ENCODE measurements around the gene NEUROD2.

Gene NEUROD2

GRCh38 chr17:39634384-39634871 is 26.7 kb upstream of the NEUROD2 start (continued):
- TF ChIP-seq, protein P1, sequence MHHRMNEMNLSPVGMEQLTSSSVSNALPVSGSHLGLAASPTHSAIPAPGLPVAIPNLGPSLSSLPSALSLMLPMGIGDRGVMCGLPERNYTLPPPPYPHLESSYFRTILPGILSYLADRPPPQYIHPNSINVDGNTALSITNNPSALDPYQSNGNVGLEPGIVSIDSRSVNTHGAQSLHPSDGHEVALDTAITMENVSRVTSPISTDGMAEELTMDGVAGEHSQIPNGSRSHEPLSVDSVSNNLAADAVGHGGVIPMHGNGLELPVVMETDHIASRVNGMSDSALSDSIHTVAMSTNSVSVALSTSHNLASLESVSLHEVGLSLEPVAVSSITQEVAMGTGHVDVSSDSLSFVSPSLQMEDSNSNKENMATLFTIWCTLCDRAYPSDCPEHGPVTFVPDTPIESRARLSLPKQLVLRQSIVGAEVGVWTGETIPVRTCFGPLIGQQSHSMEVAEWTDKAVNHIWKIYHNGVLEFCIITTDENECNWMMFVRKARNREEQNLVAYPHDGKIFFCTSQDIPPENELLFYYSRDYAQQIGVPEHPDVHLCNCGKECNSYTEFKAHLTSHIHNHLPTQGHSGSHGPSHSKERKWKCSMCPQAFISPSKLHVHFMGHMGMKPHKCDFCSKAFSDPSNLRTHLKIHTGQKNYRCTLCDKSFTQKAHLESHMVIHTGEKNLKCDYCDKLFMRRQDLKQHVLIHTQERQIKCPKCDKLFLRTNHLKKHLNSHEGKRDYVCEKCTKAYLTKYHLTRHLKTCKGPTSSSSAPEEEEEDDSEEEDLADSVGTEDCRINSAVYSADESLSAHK (tag by site-specific recombination; IDR thresholded peaks at IDR 0.05) = peak; percentile 67; the same call in 1 of the 2 replicates
- TF ChIP-seq ZNF366 (tag by site-specific recombination; conservative IDR thresholded peaks at IDR 0.05) = 0 out of 2 replicates have a peak, but pooled peaks have one; percentile 23
- TF ChIP-seq GLIS2 (tag by site-specific recombination; IDR thresholded peaks at IDR 0.05) = peak; percentile 52
- peak; percentile 40; the same call in 1 of the 2 replicates for TF ChIP-seq ZNF654 (tag by site-specific recombination; IDR thresholded peaks at IDR 0.05; ENCODE audit: low read depth)
- TF ChIP-seq, protein P2, sequence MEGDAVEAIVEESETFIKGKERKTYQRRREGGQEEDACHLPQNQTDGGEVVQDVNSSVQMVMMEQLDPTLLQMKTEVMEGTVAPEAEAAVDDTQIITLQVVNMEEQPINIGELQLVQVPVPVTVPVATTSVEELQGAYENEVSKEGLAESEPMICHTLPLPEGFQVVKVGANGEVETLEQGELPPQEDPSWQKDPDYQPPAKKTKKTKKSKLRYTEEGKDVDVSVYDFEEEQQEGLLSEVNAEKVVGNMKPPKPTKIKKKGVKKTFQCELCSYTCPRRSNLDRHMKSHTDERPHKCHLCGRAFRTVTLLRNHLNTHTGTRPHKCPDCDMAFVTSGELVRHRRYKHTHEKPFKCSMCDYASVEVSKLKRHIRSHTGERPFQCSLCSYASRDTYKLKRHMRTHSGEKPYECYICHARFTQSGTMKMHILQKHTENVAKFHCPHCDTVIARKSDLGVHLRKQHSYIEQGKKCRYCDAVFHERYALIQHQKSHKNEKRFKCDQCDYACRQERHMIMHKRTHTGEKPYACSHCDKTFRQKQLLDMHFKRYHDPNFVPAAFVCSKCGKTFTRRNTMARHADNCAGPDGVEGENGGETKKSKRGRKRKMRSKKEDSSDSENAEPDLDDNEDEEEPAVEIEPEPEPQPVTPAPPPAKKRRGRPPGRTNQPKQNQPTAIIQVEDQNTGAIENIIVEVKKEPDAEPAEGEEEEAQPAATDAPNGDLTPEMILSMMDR (tag by site-specific recombination; IDR thresholded peaks at IDR 0.05) = peak; percentile 78
- no peak for TF ChIP-seq ZNF223 (tag by site-specific recombination; IDR thresholded peaks at IDR 0.05)

DNA sequence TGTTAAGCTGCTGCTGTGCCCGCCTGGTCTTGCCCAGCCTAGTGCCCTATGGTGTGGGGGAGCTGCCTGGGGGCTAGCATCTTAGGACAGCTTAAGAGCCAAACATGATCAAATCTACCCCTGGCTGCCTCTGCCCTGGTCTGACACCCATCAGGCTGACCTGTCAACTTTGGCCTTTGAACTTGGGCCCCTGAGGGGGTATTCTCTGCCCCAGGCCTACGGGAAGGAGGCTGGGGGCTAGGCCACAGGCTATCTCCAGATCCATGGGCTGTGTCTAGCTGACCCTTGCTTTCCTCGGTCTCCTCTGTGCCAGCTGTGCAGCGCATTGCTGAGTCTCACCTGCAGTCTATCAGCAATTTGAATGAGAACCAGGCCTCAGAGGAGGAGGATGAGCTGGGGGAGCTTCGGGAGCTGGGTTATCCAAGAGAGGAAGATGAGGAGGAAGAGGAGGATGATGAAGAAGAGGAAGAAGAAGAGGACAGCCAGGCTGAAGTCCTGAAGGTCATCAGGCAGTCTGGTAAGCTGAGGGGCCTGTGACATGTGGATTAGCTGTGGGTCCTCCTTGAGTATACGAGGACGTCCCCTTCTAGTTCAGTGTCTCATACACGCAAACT is 26.0 kb upstream of the NEUROD2 start:
- ChIA-PET POLR2A (interaction anchor here (2.4 kb wide), 1 partner anchor 12 kb away, joined by 7 read pairs; no protein-coding TSS in a partner anchor), CTCF (interaction anchor here (0.6 to 14.6 kb wide), 18 partner anchors 8 to 683 kb away, joined by 3 to 311 read pairs (median 5); partner anchors contain the start of genes MIEN1 and TCAP)
- Histone ChIP-seq H3K9me3 (ENCODE audit: control insufficient read depth, insufficient read depth, low read depth, low read length) (no peaks in the 10 kb centered on the region), H3K36me3 (ENCODE audit: control insufficient read depth in 2 of 2, insufficient read depth in 1 of 2, low read length in 2 of 2) (no peaks in the 10 kb centered on the region), H3K4me3 (ENCODE audit: low read depth, low read length) (no peak overlapping the region), H3K27ac (ENCODE audit: extremely low read depth, low read depth, low read length) (no peak overlapping the region), H3K4me1 (ENCODE audit: control insufficient read depth, insufficient read depth, low read length) (peaks cover 22% of the 10 kb centered on the region)
- TF ChIP-seq, protein P3, sequence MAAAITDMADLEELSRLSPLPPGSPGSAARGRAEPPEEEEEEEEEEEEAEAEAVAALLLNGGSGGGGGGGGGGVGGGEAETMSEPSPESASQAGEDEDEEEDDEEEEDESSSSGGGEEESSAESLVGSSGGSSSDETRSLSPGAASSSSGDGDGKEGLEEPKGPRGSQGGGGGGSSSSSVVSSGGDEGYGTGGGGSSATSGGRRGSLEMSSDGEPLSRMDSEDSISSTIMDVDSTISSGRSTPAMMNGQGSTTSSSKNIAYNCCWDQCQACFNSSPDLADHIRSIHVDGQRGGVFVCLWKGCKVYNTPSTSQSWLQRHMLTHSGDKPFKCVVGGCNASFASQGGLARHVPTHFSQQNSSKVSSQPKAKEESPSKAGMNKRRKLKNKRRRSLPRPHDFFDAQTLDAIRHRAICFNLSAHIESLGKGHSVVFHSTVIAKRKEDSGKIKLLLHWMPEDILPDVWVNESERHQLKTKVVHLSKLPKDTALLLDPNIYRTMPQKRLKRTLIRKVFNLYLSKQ (tag by site-specific recombination; IDR thresholded peaks at IDR 0.05; ENCODE audit: borderline replicate concordance) = no peak
- TF ChIP-seq, protein P4, sequence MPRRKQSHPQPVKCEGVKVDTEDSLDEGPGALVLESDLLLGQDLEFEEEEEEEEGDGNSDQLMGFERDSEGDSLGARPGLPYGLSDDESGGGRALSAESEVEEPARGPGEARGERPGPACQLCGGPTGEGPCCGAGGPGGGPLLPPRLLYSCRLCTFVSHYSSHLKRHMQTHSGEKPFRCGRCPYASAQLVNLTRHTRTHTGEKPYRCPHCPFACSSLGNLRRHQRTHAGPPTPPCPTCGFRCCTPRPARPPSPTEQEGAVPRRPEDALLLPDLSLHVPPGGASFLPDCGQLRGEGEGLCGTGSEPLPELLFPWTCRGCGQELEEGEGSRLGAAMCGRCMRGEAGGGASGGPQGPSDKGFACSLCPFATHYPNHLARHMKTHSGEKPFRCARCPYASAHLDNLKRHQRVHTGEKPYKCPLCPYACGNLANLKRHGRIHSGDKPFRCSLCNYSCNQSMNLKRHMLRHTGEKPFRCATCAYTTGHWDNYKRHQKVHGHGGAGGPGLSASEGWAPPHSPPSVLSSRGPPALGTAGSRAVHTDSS (tag by site-specific recombination; IDR thresholded peaks at IDR 0.05) = peak; percentile 99

DNA sequence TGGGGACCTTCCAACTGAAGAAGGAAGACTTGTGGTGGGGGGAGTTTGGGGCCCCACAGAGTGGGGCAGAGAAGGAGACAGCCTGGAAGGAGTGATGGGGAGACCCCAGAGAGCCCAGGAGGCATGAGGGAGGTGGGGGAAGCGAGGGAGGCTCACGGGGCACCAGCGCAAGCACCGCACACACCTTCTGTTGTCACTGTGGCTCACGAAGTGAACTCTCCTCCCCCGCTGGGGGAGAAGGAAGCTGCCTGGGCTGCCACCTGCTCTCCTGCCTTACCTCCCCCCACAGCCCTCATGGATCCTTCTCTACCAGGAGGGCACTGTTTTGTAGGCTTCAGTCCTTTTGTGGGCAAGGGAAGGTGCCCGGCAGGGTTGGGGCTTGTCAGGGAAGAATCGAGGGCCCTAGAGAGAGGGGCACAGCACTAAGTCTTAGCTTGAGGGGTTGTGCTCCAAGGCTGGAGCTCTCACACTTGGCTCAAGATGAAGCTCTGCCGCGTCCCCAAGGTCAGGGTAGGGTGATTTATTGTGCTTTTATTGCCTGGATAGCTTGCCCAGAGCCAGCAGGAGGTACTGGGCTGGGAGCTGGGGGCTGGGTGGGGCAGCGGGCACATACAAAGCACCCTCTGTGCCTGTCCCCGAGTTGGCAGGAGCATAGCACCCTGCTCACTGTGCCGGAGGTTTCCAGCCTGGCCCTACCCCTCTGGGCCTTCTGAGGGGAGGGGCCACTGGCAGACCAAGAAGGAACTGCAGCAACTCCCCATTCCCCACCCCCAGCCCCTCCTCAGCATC is 24.6 kb upstream of the NEUROD2 start:
- CTCF ChIA-PET = interaction anchor here (0.6 to 14.6 kb wide), 15 partner anchors 10 to 428 kb away, joined by 3 to 311 read pairs (median 5); partner anchors contain the start of gene MIEN1
- Histone ChIP-seq H3K27ac (ENCODE audit: extremely low read depth, low read depth, low read length) (no peak overlapping the region), H3K9me3 (ENCODE audit: control insufficient read depth, insufficient read depth, low read depth, low read length) (no peaks in the 10 kb centered on the region), H3K4me1 (ENCODE audit: control insufficient read depth, insufficient read depth, low read length) (peaks cover 12% of the 10 kb centered on the region), H3K4me3 (ENCODE audit: low read depth, low read length) (no peak overlapping the region), H3K36me3 (ENCODE audit: control insufficient read depth in 2 of 2, insufficient read depth in 1 of 2, low read length in 2 of 2) (no peaks in the 10 kb centered on the region)
- POLR2A ChIA-PET = interaction anchor here (0.8 to 2.4 kb wide), 2 partner anchors 10 to 96 kb away, joined by 3 to 7 read pairs; no protein-coding TSS in a partner anchor
- TF ChIP-seq, protein P5, sequence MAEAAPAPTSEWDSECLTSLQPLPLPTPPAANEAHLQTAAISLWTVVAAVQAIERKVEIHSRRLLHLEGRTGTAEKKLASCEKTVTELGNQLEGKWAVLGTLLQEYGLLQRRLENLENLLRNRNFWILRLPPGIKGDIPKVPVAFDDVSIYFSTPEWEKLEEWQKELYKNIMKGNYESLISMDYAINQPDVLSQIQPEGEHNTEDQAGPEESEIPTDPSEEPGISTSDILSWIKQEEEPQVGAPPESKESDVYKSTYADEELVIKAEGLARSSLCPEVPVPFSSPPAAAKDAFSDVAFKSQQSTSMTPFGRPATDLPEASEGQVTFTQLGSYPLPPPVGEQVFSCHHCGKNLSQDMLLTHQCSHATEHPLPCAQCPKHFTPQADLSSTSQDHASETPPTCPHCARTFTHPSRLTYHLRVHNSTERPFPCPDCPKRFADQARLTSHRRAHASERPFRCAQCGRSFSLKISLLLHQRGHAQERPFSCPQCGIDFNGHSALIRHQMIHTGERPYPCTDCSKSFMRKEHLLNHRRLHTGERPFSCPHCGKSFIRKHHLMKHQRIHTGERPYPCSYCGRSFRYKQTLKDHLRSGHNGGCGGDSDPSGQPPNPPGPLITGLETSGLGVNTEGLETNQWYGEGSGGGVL (tag by site-specific recombination; IDR thresholded peaks at IDR 0.05) = peak; percentile 73
- TF ChIP-seq PRDM10 (tag by site-specific recombination; IDR thresholded peaks at IDR 0.05) (peak; percentile 99), ZNF585B (tag by site-specific recombination; IDR thresholded peaks at IDR 0.05) (no peak), ZBTB8A (tag by site-specific recombination; IDR thresholded peaks at IDR 0.05) (peak; percentile 49; the same call in 1 of the 2 replicates), GLIS1 (tag by site-specific recombination; IDR thresholded peaks at IDR 0.05) (peak; percentile 27; the same call in 1 of the 2 replicates), ZNF423 (tag by site-specific recombination; IDR thresholded peaks at IDR 0.05) (0 out of 2 replicates have a peak, but pooled peaks have one; percentile 45), ZNF48 (tag by site-specific recombination; IDR thresholded peaks at IDR 0.05) (no peak), ZNF184 (tag by site-specific recombination; IDR thresholded peaks at IDR 0.05) (no peak)

All from HEK293 (cell line).